Measurements from ENCODE around the gene CDC42BPB. TPM values are rescaled to one million over a fixed set of nuclear protein-coding genes. Genes with fewer than 3 reads are reported as not detected.

Gene CDC42BPB
- total RNA-seq, 1 experiment from 2014 or later = 96.9 TPM

DNA sequence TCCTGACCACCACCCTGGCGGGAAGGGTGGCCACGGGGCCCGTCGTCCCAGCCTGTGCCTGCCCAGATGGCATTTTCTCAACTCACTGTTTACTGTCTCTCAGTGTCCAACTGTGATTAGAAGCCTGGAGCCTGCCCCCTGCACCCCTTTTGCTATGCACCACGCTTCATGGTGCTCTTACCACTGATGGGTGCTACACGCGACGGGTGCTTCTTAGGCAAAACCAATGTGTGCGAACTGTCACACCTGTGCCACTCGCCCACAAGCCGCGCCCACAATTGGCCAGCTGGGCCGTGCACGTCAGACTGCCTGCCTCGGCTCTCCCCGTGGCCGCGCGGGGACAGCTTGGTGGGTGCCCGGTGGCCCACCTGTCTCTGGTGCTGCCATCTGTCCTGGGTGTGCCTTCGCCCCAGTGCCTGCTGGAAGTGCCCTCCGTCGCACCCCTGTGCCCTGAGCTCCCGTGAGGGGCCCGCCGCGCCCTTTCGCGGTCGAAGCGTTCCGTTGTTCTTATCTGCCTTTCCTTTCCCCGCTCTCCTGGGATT is 150.0 kb downstream of the CDC42BPB start:
- POLR2A ChIA-PET = no interaction called here
- Mint-ChIP-seq H3K27ac (no peak overlapping the region), H3K4me1 (no peaks in the 10 kb centered on the region), H3K4me3 (no peak overlapping the region), H3K27me3 (ENCODE audit: low read depth) (no peaks in the 10 kb centered on the region), H3K36me3 (peaks cover 28% of the 10 kb centered on the region), H3K9me3 (peaks cover 24% of the 10 kb centered on the region)
- TF ChIP-seq FOXJ3 (CRISPR knock-in tag; IDR thresholded peaks at IDR 0.05; ENCODE audit: borderline replicate concordance) (no peak), ZNF317 (CRISPR knock-in tag; IDR thresholded peaks at IDR 0.05; ENCODE audit: borderline replicate concordance, low read depth) (no peak), IRF2 (CRISPR knock-in tag; IDR thresholded peaks at IDR 0.05; ENCODE audit: borderline replicate concordance, low read depth) (no peak), ZNF396 (CRISPR knock-in tag; IDR thresholded peaks at IDR 0.05; ENCODE audit: borderline replicate concordance) (no peak), ZNF219 (CRISPR knock-in tag; IDR thresholded peaks at IDR 0.05; ENCODE audit: borderline replicate concordance) (no peak), FOXP1 (CRISPR knock-in tag; IDR thresholded peaks at IDR 0.05; ENCODE audit: borderline replicate concordance) (no peak), ELF4 (CRISPR knock-in tag; IDR thresholded peaks at IDR 0.05; ENCODE audit: low read depth) (no peak), TEAD4 (CRISPR knock-in tag; IDR thresholded peaks at IDR 0.05) (no peak), HMGA2 (CRISPR knock-in tag; IDR thresholded peaks at IDR 0.05) (no peak), ETV6 (CRISPR knock-in tag; IDR thresholded peaks at IDR 0.05) (no peak), PRRX2 (CRISPR knock-in tag; IDR thresholded peaks at IDR 0.05) (no peak), SMAD3 (CRISPR knock-in tag; IDR thresholded peaks at IDR 0.05; ENCODE audit: borderline replicate concordance) (no peak)
- TF ChIP-seq, protein P1, sequence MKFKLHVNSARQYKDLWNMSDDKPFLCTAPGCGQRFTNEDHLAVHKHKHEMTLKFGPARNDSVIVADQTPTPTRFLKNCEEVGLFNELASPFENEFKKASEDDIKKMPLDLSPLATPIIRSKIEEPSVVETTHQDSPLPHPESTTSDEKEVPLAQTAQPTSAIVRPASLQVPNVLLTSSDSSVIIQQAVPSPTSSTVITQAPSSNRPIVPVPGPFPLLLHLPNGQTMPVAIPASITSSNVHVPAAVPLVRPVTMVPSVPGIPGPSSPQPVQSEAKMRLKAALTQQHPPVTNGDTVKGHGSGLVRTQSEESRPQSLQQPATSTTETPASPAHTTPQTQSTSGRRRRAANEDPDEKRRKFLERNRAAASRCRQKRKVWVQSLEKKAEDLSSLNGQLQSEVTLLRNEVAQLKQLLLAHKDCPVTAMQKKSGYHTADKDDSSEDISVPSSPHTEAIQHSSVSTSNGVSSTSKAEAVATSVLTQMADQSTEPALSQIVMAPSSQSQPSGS (CRISPR knock-in tag; IDR thresholded peaks at IDR 0.05; ENCODE audit: borderline replicate concordance, low read depth) = no peak
- TF ChIP-seq, protein P2, sequence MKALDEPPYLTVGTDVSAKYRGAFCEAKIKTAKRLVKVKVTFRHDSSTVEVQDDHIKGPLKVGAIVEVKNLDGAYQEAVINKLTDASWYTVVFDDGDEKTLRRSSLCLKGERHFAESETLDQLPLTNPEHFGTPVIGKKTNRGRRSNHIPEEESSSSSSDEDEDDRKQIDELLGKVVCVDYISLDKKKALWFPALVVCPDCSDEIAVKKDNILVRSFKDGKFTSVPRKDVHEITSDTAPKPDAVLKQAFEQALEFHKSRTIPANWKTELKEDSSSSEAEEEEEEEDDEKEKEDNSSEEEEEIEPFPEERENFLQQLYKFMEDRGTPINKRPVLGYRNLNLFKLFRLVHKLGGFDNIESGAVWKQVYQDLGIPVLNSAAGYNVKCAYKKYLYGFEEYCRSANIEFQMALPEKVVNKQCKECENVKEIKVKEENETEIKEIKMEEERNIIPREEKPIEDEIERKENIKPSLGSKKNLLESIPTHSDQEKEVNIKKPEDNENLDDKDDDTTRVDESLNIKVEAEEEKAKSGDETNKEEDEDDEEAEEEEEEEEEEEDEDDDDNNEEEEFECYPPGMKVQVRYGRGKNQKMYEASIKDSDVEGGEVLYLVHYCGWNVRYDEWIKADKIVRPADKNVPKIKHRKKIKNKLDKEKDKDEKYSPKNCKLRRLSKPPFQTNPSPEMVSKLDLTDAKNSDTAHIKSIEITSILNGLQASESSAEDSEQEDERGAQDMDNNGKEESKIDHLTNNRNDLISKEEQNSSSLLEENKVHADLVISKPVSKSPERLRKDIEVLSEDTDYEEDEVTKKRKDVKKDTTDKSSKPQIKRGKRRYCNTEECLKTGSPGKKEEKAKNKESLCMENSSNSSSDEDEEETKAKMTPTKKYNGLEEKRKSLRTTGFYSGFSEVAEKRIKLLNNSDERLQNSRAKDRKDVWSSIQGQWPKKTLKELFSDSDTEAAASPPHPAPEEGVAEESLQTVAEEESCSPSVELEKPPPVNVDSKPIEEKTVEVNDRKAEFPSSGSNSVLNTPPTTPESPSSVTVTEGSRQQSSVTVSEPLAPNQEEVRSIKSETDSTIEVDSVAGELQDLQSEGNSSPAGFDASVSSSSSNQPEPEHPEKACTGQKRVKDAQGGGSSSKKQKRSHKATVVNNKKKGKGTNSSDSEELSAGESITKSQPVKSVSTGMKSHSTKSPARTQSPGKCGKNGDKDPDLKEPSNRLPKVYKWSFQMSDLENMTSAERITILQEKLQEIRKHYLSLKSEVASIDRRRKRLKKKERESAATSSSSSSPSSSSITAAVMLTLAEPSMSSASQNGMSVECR (CRISPR knock-in tag; IDR thresholded peaks at IDR 0.05; ENCODE audit: borderline replicate concordance) = no peak
- TF ChIP-seq, protein P3, sequence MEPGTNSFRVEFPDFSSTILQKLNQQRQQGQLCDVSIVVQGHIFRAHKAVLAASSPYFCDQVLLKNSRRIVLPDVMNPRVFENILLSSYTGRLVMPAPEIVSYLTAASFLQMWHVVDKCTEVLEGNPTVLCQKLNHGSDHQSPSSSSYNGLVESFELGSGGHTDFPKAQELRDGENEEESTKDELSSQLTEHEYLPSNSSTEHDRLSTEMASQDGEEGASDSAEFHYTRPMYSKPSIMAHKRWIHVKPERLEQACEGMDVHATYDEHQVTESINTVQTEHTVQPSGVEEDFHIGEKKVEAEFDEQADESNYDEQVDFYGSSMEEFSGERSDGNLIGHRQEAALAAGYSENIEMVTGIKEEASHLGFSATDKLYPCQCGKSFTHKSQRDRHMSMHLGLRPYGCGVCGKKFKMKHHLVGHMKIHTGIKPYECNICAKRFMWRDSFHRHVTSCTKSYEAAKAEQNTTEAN (CRISPR knock-in tag; IDR thresholded peaks at IDR 0.05) = no peak
- no peak for ATAC-seq
- no peak for DNase-seq (ENCODE audit: low spot score)
- CTCF ChIA-PET = no interaction called here

DNA sequence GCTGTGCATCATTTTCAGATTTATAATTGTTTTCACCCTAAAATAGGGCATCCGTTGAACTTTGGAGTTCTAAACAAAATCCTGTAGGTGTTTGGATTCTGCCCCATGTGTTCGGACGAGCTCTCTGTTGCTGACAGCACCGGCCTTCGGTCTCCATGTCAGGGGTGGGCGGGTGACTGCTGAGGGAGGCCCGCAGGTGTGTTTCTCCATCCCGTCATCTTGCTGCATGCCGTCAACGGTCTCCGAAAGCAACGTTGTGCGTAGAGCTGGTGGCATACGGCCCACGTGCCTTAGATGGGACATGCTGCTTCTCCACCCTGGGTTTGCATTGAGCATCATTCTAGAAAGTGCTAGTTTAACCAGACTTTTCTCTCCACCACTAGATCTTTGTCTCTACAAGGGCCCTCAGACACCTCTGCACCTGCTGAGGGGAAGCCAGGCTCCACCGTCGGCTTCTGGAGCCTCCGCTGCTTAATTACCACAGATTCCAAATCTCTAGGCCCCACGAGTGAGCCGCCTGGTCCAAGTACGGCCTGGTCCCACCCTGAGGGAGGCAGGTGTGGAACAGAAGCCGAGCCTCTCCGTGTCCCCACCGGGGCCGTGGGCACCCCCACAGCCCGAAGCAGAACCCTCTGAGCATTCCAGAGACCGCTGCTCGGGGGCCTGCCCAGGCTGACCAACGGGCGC is 150.6 kb downstream of the CDC42BPB start:
- Mint-ChIP-seq H3K27ac (no peak overlapping the region), H3K27me3 (ENCODE audit: low read depth) (no peaks in the 10 kb centered on the region), H3K9me3 (peaks cover 24% of the 10 kb centered on the region), H3K4me1 (no peaks in the 10 kb centered on the region), H3K36me3 (peaks cover 28% of the 10 kb centered on the region), H3K4me3 (no peak overlapping the region)
- ATAC-seq (no peak), DNase-seq (ENCODE audit: low spot score) (no peak)
- ChIA-PET CTCF (no interaction called here), POLR2A (no interaction called here)
- TF ChIP-seq IRF2 (CRISPR knock-in tag; IDR thresholded peaks at IDR 0.05; ENCODE audit: borderline replicate concordance, low read depth) (no peak), RELA (CRISPR knock-in tag; IDR thresholded peaks at IDR 0.05; ENCODE audit: borderline replicate concordance) (no peak), ESRRA (CRISPR knock-in tag; IDR thresholded peaks at IDR 0.05; ENCODE audit: borderline replicate concordance) (no peak), NR2C2 (CRISPR knock-in tag; IDR thresholded peaks at IDR 0.05) (no peak)
- TF ChIP-seq, protein P4, sequence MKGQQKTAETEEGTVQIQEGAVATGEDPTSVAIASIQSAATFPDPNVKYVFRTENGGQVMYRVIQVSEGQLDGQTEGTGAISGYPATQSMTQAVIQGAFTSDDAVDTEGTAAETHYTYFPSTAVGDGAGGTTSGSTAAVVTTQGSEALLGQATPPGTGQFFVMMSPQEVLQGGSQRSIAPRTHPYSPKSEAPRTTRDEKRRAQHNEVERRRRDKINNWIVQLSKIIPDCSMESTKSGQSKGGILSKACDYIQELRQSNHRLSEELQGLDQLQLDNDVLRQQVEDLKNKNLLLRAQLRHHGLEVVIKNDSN (CRISPR knock-in tag; IDR thresholded peaks at IDR 0.05) = no peak
- TF ChIP-seq, protein P5, sequence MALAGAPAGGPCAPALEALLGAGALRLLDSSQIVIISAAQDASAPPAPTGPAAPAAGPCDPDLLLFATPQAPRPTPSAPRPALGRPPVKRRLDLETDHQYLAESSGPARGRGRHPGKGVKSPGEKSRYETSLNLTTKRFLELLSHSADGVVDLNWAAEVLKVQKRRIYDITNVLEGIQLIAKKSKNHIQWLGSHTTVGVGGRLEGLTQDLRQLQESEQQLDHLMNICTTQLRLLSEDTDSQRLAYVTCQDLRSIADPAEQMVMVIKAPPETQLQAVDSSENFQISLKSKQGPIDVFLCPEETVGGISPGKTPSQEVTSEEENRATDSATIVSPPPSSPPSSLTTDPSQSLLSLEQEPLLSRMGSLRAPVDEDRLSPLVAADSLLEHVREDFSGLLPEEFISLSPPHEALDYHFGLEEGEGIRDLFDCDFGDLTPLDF (CRISPR knock-in tag; IDR thresholded peaks at IDR 0.05) = no peak
- TF ChIP-seq, protein P6, sequence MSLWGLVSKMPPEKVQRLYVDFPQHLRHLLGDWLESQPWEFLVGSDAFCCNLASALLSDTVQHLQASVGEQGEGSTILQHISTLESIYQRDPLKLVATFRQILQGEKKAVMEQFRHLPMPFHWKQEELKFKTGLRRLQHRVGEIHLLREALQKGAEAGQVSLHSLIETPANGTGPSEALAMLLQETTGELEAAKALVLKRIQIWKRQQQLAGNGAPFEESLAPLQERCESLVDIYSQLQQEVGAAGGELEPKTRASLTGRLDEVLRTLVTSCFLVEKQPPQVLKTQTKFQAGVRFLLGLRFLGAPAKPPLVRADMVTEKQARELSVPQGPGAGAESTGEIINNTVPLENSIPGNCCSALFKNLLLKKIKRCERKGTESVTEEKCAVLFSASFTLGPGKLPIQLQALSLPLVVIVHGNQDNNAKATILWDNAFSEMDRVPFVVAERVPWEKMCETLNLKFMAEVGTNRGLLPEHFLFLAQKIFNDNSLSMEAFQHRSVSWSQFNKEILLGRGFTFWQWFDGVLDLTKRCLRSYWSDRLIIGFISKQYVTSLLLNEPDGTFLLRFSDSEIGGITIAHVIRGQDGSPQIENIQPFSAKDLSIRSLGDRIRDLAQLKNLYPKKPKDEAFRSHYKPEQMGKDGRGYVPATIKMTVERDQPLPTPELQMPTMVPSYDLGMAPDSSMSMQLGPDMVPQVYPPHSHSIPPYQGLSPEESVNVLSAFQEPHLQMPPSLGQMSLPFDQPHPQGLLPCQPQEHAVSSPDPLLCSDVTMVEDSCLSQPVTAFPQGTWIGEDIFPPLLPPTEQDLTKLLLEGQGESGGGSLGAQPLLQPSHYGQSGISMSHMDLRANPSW (CRISPR knock-in tag; conservative IDR thresholded peaks at IDR 0.05; ENCODE audit: low read depth) = no peak

Measured in WTC11 (cell line).